Skin epidermis (tissue), 12 donors: ENCODE data around the gene EMID1.
A peak's percentile ranks its signal among the peaks of the same experiment; 100 is the strongest.

ENCODE experiments used
- H3K27ac ChIP-seq, 21 experiments: fragments of 200-600 bp; sonication (generic) in 11 of 21; one replicate each; pipeline ENCODE4 v1.5.0; 2020; ENCODE audit warnings: mild to moderate bottlenecking in 3 of 21, inconsistent platforms in 2 of 21, moderate library complexity in 2 of 21
- H3K4me3 ChIP-seq, 7 experiments: fragments of 200-600 bp; sonication (generic) in 2 of 7; one replicate each; pipeline ENCODE4 v1.5.0; 2020; ENCODE audit warnings: inconsistent platforms in 2 of 7, mild to moderate bottlenecking in 2 of 7, moderate library complexity in 1 of 7

EMID1 gene

DNA sequence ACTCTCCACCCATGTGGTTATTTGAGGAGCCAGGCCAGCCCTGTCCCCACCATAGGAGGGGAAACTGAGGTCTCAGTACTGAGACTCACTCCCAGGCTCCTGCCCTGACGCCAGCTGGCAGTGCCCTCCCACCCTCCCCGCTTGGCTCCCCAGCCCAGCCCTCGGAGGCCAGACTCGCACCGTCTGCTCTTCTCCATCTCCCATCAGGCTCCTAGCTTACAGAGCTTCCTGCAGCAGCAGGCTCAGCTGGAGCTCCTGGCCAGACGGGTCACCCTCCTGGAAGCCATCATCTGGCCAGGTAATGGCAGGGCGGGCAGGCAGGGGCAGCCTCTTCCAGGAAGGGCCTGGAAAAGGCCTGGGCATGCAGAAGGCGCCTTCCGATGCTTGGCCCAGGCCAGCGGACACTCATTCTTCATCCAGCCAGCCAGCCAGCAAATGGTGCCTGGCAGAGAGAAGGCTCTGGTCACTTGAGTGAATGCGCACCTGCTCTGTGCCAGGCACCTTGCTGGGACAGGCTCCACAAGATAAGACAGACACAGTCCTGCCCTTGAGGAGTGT is 49.4 kb downstream of the EMID1 start:
- H3K27ac ChIP-seq, result no peak overlapping the region

GRCh38 chr22:29256606-29257325 is 51.1 kb downstream of the EMID1 start:
- no peak overlapping the region for H3K27ac ChIP-seq
- no peak overlapping the region for H3K4me3 ChIP-seq

More for the DNA sequence above, 49.4 kb downstream of the EMID1 start:
- no peak overlapping the region for H3K4me3 ChIP-seq

- Histone ChIP-seq H3K4me3 (no peak overlapping the region), H3K27ac (no peak overlapping the region)
Observed at GRCh38 chr22:29257751-29258181, 52.1 kb downstream of the EMID1 start.

GRCh38 chr22:29258407-29259252 is 52.9 kb downstream of the EMID1 start:
- Histone ChIP-seq H3K4me3 (no peak overlapping the region), H3K27ac (no peak overlapping the region)

DNA sequence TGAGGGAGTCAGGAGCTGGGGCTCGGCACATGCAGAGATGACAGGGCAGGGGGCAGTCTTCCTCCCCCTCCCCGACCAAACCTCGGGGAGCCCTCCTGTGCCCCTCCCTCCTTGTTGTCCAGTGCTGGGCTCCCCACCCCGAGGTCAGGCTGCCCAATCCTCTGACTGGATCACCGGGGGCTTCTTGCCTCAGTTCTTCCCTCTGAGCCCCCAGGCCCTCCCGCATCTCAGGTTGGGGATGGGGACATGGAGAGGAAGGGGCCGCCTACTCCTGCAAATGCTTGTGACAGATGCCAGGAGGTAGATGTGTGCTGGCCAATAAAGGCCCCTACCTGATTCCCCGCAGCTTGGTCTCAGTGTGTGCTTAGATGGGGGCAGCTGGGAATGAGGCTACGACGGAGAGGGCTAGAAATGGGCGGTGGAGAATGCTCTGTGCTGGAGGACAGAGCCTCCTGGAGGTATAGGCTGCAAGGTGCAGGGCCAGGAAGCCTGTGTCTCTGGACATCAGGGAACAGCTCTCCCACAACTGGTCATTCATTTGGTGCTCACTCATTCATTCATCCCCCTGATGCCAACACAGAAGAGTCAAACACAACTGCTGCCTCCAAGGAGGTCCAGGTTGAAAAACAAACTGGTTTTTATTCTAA is 53.7 kb downstream of the EMID1 start:
- Histone ChIP-seq H3K27ac (no peak overlapping the region), H3K4me3 (no peak overlapping the region)

- Histone ChIP-seq H3K4me3 (no peak overlapping the region), H3K27ac (no peak overlapping the region)
Observed at GRCh38 chr22:29260031-29260560, 54.4 kb downstream of the EMID1 start.

DNA sequence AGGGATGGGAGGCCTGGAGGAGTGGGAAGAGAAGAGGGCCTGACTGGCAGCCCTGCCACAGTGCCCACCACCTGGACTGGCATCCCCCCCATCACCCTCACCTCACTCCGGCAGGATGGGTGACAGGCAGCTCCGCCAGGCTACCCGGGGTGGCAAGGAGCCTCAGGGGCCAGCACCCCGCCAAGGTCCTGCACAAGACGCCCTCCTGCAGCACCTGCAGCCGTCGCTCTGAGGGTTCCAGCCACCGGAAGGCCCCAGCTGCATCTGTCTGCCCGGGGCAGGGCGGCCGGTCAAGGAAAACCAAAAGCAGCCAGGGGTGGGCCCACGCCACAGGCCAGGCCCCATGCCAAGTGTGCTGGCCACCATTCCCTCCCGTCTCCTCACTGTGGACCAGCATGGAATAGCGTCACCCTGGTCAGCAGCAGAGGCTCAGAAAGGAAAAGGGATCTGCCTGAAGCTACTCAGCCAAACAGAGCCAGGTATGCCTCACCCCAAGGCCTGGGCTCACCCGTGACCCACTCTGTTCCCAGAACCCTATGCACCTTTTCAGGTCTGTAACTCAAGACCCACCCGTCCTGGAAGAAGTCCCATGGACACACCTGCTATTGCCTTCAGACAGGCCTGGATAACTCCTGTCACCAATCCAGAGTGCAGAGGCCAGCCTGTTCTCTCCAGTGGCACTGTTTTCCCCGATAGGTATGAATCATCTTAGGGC is 55.1 kb downstream of the EMID1 start:
- no peak overlapping the region for H3K4me3 ChIP-seq
- no peak overlapping the region for H3K27ac ChIP-seq

GRCh38 chr22:29263791-29264276 is 58.1 kb downstream of the EMID1 start:
- Histone ChIP-seq H3K4me3 (no peak overlapping the region), H3K27ac (no peak overlapping the region)

GRCh38 chr22:29265305-29265704 is 59.6 kb downstream of the EMID1 start:
- H3K27ac ChIP-seq, result peak overlapping the region in 1 of 21 experiments; percentile 15
- H3K4me3 ChIP-seq, result no peak overlapping the region

DNA sequence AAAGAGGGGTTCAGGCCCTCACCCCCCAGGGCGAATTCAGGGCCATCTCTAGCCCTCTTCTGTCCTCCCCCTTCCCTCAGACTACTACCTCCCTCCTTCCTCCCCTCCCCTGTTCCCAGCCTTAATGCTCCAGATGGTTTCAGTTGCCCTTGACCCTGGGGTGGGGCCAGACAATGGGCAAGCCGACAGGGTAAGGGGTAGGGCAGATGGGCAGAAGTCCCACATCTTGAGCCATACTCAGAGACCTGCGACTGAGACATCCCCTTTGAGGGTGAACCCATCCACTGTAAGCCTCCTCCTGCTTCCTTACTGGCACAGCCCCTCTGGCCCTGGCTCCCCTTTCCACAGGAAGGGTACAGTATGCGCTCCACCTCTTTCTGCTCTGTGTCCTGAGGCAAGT is 60.2 kb downstream of the EMID1 start:
- Histone ChIP-seq H3K27ac (peak overlapping the region in 6 of 21 experiments; percentile 29 to 100 (median 100)), H3K4me3 (no peak overlapping the region)

GRCh38 chr22:29266564-29267461 is 61.1 kb downstream of the EMID1 start:
- Histone ChIP-seq H3K27ac (peak overlapping the region; percentile 98 to 100 (median 100)), H3K4me3 (peak overlapping the region; percentile 80 to 99 (median 89))

DNA sequence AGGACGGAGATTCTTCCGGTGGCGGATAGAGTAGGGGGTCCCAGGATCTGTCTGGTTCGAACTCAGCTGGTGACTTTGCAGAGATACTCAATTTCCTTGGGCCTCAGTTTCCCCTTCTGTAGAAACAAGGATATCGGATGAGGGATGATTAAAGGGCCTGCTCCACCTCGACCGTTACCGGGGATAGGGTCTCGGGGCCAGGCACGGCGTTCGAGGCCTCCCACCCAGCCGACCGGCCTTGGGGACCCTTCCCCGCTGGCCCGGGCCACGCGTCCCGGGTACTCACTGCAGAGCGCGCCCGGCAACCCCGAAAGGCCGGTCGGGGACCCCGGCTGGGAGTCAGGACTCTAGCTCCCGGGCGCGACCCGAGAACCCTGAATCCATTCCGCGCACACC is 61.8 kb downstream of the EMID1 start:
- H3K27ac ChIP-seq, result peak overlapping the region; percentile 98 to 100 (median 100)

GRCh38 chr22:29267858-29268510 is 62.3 kb downstream of the EMID1 start, which contains the start of the genes EWSR1 and RHBDD3:
Gene EWSR1 (plus strand): TSS chr22:29268268. CDS start chr22:29268337, 69 bp downstream.
Gene RHBDD3 (minus strand): TSS chr22:29267981. CDS start chr22:29265626, 2,355 bp downstream.
- peak within 1 kb of the TSS; percentile 98 to 100 (median 100) for H3K27ac ChIP-seq
- H3K4me3 ChIP-seq, result peak within 1 kb of the TSS; percentile 80 to 99 (median 89)

More for the DNA sequence above, 61.8 kb downstream of the EMID1 start:
- peak overlapping the region; percentile 80 to 99 (median 89) for H3K4me3 ChIP-seq

DNA sequence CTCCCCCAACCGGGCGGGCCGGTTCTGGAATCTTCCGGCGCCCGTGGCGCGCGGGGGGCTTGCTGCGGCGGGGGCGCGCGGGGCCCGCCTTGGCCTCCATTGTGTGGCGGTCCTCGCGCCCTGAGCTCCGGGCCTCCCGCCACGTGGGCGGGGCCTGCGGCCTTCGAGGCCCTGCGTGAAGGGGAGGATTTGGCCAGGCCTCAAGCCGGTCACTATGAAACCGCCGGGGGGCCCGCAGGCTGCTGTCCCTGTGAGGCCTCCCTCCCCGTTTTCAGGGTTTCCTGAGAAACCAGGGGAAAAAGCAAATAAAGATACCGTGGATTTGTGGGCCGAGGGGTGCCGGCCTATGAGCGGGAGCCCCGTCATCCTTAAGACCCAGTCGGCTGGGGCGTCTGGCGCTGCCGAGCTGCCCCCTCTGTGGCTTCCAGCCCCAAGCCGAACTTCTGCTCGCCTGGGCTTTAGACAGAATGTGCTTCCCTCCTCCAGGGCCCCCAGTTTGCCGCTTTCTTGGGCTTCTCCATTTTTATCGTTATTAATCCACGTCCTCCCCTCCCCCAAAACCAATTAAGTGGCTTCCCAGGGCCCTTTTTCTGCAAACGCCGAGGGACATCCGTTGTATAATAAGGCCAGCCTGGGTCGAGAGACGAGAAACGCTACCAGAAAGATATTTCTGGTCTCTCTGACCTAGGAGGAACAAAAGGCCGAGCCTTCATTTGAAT is 63.0 kb downstream of the EMID1 start:
- Histone ChIP-seq H3K27ac (peak overlapping the region; percentile 98 to 100 (median 100)), H3K4me3 (peak overlapping the region; percentile 80 to 99 (median 89))

GRCh38 chr22:29269230-29269604 is 63.5 kb downstream of the EMID1 start:
- peak overlapping the region; percentile 80 to 99 (median 89) for H3K4me3 ChIP-seq
- peak overlapping the region in 20 of 21 experiments; percentile 98 to 100 (median 100) for H3K27ac ChIP-seq

GRCh38 chr22:29269731-29270474 is 64.2 kb downstream of the EMID1 start:
- peak overlapping the region; percentile 80 to 99 (median 89) for H3K4me3 ChIP-seq
- H3K27ac ChIP-seq, result peak overlapping the region in 15 of 21 experiments; percentile 99 to 100 (median 100)
